Activated naive CD4-positive, alpha-beta T cell (primary cell): ENCODE results near the gene NRAS.
A peak's percentile ranks its signal among the peaks of the same experiment; 100 is the strongest.

Experiments
- DNase-seq, 4 experiments: peaks; one replicate each; lab custom pipeline; 2025; lab: John Stamatoyannopoulos, UW

The NRAS gene

GRCh38 chr1:114676115-114676514 lies 40.5 kb downstream of the NRAS start:
- no peak for DNase-seq

- DNase-seq, result no peak
These were observed 44.7 kb downstream of the NRAS start for GRCh38 chr1:114671939-114672275.

GRCh38 chr1:114671011-114671938 lies 45.3 kb downstream of the NRAS start:
- DNase-seq, result no peak

- DNase-seq, result peak; percentile 47 to 85 (median 64)
These were observed 46.2 kb downstream of the NRAS start for GRCh38 chr1:114670083-114671010.

DNA sequence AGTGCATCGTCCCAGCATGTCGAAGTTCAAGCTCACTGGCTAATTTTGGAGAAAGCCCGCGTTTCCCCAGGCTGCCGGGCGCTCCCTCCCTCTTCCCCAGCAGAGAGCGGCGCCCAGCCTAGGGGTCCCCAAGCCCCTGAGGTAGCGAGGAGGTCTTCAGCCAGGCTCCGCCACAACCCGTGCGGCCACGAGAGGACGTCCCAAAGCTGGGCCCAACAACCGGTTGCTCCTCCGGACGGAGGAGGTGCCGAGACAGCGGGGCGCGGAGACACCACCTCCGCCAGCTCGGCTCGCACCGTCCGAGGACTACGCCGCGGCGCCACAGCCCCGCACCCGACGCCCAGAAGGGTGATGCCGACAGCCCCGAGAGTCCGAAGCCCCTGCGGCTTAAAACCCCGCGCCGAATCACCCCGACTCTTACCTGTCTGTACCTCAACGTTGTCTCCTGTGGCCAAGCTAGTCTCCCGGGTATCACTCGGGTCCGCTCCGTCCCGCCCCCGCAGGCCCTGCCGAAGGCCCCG lies 46.9 kb downstream of the NRAS start, which contains the start of gene DENND2C:
DENND2C (minus strand) TSS at position 488 of the 521 bp plus-strand sequence. CDS start 44,065 bp downstream, outside the sequence.
- DNase-seq, result no peak

GRCh38 chr1:114668784-114669561 lies 47.6 kb downstream of the NRAS start:
- DNase-seq, result peak in 1 of 4 experiments; percentile 0

DNA sequence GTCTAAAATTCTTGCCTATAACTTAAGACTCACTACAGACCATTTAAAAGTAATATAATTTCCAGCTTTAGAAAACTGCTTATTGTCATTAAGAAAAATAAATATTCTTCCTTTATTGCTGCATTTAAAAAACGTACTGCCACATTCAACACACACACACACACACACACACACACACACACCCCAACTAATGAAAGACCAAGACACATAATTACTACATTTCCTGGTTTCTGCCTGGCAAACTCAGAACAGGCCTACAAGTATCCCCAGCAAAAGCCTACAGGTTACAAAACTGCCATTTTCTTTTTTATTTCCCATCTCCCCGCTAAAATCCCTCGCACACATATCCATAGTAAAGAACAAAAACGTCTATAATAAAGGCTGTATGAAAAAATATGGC lies 48.2 kb downstream of the NRAS start:
- DNase-seq, result no peak

GRCh38 chr1:114666954-114667353 lies 49.6 kb downstream of the NRAS start:
- no peak for DNase-seq

GRCh38 chr1:114660238-114660637 lies 56.3 kb downstream of the NRAS start:
- DNase-seq, result no peak
